ENCODE data around the gene PARL.
A peak's percentile ranks its signal among the peaks of the same experiment; 100 is the strongest.

PARL gene, protein sequence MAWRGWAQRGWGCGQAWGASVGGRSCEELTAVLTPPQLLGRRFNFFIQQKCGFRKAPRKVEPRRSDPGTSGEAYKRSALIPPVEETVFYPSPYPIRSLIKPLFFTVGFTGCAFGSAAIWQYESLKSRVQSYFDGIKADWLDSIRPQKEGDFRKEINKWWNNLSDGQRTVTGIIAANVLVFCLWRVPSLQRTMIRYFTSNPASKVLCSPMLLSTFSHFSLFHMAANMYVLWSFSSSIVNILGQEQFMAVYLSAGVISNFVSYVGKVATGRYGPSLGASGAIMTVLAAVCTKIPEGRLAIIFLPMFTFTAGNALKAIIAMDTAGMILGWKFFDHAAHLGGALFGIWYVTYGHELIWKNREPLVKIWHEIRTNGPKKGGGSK

DNA sequence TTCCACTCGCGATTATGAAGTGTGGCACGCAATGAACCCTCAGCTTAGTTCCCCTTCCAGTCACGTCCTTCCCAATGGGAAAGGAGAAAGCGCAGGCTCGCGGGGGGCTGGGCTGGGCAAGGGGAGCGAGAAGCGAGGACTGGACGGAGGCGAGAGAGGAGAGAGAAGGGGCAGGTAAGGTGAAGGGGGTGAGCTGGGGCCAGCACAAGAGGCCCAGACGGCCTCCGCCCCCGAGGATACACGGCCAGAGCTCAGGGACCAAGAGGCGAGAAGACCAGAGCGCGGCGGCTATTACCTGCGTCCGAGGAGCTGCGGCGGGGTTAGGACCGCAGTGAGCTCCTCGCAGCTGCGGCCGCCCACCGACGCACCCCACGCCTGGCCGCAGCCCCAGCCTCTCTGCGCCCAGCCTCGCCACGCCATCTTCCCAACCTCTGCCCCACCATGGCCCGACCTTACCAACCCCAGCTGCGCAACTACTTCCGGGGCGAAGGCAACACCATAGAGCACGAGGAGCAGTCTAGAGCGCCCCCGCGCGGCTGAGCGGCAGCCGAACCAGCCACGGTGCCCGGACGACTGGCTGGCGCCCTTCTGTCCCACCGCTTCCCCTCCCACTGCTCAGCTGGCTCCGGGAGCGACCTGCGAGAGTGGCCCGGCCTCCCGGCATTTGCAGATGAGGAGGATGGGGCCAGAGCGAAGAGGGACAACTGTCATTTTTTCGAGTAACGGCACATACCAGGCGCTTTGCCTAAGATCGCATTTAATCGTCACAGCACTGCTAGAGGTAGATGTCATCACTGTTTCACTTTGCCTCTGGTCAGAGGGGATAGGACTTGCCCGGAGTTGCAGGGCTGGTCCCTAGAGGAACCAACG is at the start of gene PARL:
TSS of gene PARL (minus strand) at position 454 of the 870 bp plus-strand sequence. CDS start at position 420, 34 bp downstream.
- DNase-seq (ENCODE audit: low spot score) = peak; percentile 90

DNA sequence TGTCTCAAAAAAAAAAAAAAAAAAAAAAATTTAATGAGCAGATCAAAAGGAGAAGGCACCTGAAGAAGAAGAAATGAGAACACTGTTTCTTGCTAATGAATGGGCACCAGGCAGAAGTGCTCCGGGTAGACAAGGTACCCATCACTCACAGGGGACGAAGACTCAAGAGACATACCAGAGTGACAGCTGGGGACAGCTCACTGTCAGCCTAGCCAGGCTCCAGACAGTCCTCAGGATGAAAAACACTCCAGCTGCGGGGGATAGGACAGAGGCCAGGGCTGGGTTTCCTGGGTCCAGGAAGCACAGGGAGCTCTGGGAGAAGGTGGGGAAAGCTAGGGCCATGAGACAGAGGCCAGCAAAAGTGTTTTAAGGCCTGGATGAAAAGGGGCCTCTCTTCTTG is 48.5 kb upstream of the PARL start:
- DNase-seq (ENCODE audit: low spot score) = no peak

DNA sequence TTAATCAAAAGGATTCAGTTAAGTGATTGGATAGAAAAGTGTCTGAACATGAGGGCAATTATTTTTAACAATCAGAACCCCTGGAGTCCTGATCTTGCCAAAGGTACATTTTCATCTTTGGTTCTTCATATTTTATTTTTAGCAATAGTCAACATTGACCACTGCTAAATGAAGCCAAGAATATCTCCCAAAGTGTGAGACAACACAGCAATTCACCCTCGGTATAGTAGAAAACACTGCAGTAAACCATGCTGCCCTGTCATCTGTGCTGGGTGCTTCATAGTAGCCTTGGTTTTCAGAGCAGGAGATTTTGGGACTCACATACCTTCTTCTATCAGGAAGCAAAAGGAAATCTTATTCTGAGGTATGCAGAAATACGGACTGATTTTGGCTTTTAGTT is 47.2 kb upstream of the PARL start:
- no peak for DNase-seq (ENCODE audit: low spot score)

DNA sequence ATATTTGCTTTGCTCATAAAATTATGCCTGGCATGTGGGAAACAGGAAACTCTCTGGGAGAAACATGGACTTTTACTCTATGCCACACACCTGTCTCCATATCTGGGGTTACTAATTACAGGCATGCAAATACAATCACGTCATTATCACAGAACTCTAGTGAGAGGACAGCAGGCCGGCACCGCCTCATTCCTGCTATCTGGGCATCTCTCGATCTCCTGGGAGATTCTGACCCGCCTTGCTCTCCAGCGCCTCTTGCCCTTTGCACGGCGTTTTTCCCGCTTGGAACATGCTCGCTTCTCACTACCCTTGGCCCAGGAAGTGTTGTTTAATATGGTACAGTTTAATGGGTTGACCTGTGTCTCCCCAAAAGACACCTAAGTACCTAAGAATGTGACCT is 45.4 kb upstream of the PARL start:
- no peak for DNase-seq (ENCODE audit: low spot score)

DNA sequence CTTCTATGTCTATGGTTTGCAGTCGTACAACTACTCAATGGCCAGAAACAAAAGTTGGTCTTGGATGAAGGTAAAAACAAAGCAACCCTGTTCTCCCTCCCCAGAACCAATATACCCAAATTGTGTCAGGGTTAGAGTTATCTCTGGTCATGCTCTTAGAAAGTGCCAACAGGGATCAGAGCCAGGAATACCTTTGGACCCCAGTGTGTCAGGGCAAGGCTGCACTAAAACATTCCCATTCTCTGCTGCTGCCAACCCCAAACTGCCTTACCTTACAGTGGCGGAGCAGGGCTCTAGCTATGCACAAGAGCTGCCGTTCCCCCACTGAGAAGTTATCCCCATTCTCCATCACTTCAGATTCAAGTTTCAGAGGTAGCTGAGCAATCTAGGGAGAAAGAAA is 42.4 kb upstream of the PARL start:
- DNase-seq (ENCODE audit: low spot score) = no peak

DNA sequence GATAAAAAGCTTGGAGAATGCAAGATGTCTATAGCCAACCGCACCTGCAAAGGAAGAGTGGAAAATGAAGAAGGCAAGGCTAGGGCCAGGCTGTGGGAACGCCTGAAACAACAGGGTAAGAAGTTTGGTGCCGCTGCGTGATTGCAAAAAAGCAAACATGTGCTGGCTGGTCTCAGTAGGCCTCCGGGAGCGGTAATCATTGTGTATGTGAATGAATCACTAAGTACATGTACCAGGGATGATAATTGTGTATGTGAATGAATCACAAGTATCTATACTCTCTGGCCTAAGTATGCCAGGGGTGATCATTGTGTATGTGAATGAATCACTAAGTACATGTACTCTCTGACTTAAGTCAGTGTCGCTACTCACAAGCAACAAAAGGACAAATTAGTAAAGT is 40.3 kb upstream of the PARL start:
- peak; percentile 6 for DNase-seq (ENCODE audit: low spot score)

DNA sequence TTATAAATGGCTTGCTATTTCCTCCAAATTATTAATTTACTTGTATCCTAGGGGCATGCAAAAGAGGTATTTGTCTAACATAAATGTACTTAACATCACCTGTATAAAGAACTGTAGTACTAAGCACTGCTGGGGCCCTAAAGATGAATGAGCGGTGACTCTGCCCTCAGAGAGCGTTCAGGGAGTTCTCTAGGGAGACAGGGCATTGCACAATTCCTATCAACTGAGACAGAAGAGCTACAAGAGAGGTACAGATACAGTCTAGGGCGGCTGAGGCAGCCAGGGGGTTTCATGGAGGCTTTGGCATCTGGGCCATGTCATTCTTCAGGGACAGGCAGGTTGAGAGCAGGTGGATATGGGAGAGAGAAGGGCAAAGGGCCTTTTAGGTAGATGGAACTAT is 39.9 kb upstream of the PARL start:
- DNase-seq (ENCODE audit: low spot score) = no peak

DNA sequence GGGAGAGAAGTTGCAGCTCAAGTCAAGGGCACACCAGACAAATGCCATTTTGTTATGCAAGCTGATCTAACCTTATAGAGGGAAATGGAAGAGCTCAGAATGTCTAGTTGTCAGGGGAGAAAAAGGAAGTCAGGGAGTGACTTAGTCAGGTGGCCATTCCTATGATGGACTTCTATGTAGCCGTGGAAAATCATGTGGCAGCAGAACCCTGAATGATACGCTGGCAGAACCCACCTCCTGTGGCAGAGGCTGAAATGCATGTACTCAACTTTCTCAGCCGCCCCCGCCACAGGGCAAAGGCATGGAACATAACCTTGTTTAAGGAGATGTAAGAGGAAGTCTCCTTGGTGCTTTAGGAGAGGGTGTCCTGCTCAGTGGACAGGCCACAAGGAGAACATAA is 37.7 kb upstream of the PARL start:
- no peak for DNase-seq (ENCODE audit: low spot score)

DNA sequence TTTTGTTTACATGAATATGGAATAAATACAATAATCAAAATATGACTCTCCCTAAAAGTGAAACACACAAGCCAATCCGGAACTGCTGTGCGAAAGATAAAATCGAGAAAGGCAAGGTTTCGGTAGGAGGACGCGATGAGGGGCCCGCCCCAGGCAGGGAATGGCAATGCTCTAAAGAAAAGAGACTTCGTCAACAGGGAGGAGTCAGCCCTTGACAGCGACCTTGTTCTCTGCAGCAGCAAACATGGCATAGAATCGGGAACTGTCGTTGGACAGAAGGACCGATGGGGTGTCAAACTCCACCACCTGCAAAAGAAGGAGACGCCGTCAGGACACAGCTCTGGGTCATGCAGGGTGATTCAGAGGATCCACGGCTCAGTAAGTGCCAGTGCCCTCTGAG is 36.4 kb upstream of the PARL start:
- DNase-seq (ENCODE audit: low spot score) = no peak

DNA sequence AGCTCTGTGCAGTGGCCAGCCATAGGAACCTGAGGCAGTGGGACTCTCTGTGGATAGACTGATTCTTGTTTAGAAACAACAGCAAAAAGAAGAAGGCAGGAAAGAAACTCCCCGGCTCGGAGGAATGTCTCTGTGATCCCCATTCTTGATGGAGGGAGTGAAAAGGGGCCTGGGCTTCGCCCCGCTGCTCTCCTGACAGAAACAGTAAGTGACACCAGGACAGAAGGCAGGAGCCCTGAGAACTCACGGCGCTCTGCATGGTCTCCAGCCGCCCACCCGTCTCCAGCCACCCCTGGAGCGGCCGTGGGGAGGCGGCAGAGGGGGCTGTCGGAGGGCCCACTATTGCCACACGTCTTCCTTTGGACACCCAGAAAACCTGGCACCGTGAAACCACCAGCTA is 35.7 kb upstream of the PARL start:
- DNase-seq (ENCODE audit: low spot score) = no peak

DNA sequence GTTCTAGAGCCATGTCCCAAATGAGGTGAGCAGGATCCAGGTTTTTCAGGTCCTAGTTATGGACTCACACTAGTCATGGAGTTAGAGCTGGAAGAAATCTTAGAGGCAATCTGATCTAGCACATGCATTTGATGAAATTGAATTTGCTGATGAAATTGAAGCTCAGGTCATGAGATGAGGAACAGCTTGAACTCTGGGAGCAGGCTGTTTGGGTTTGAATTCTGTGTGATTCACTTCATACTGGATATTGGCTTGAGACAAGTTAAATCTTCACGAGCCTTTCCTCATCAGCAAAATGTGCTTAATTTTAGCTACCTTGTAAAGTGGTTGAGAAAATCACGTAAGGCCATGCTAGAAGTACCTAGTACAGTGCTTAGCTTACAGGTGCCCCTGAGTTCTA is 33.5 kb upstream of the PARL start:
- DNase-seq (ENCODE audit: low spot score) = no peak

DNA sequence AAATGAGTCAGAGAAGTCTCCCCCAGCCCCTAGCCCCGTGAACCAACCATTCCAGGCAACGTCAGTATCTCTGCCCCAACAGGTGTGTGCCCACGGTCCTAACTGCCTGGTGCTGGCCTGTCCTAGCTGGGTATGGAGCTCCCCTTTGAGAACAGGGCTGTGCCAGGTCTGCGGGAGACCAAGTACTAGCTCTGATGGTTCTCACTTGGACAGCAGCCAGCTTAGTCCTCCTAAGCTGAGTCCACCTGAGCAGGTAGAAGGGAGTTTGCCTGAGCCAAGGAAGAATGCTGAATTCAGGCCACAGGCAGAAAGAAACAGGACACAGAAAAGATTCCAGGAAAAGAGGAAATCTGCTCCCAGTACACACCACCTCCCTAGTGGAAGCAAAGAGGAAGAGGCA is 33.1 kb upstream of the PARL start:
- no peak for DNase-seq (ENCODE audit: low spot score)

DNA sequence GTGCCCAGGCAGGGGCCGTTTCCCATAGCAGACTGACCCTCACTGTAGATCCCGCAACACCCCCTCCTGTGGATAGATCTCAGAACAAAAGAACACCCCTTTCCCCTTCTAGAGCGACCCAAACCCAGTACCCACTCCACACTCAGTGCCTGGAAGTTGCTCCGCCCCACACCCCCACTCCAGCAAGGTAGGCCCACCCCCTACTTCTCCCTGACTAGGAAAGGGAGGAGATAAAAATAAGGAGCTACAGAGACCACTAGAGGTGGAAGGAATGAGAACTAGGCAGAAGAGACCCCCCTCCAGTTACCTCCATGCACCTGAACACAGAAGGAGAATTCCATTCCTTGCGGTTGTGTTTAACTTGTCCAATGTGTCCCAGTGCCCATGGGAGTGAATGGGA is 30.2 kb upstream of the PARL start:
- DNase-seq (ENCODE audit: low spot score) = no peak

DNA sequence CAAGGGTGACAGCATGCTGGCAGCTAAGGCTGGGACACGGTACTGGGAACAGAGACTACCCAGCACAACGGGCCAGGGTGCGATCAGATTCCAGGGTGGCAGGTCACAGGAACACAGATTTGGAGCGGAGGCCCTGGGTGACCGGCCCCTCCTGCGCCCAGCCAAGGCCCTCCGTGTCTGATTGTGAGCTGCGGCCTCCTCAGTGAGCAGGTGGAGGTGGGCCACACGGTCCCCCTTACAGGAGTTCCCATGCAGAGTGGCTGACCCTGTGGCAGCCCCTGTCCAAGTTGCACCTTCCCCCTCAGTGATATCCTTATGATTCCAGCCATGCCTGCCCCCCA is 28.9 kb upstream of the PARL start:
- no peak for DNase-seq (ENCODE audit: low spot score)

DNA sequence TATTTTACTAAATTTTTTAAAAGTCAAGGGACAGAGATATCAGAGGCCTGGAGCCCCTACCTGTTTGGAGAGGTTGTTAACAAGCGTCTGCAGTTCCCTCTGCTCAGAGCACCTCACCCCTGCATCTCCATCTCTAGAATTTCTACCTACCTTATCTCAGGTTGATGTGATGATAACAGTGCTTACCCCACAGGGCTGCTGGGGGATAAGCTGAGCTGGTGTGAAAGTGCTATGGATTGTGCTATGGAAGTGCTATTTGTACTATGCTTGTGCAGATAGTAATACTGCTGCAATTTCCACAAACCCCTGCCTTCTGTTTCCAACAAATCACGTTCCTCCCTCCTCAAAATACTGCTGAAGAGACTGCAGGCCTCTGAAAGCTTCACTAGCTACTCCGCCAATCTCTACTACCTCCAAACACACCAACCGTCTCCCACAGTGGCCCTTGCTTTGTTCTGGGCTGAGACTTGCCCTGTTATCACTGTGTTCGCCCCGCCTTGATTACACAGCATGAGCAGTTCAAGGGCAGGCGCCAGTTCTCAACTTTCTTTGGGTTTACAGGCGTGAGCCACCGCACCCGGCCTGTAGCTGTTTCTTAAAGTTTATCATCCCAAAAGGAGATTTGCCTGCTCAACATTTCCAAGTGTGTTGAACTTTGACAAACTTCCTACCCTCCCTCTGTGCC is 28.4 kb upstream of the PARL start:
- no peak for DNase-seq (ENCODE audit: low spot score)

DNA sequence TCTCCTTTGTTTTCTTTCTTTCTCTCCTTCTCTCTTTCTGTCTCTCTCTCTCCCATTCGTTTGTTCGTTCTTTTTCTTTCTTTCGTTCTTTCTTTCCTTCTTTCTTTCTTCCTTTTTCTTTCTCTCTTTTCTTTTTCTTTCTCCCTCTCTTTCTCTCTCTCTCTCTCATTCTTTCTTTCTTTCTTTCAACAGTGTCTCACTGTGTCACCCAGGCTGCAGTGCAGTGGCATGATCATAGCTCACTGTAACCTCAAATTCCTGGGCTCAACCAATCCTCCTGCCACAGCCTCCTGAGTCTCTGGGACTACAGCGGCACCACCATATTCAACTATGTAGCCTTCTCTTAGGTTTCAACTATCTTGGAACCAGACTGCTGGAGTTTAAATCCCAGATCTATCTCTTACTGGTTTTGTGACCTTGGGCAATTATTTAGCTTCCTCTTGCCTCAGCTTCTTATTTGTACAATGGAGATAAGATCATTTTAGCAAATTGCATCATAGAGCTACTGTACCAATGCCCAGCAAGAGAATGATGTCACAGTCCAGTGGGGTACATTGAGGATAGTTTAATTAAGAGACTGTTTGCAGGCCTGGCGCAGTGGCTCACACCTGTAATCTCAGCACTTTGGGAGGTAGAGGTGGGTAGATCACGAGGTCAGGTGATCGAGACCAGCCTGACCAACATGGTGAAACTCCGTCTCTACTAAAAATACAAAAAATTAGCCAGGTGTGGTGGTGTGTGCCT is 27.3 kb upstream of the PARL start:
- DNase-seq (ENCODE audit: low spot score) = no peak

DNA sequence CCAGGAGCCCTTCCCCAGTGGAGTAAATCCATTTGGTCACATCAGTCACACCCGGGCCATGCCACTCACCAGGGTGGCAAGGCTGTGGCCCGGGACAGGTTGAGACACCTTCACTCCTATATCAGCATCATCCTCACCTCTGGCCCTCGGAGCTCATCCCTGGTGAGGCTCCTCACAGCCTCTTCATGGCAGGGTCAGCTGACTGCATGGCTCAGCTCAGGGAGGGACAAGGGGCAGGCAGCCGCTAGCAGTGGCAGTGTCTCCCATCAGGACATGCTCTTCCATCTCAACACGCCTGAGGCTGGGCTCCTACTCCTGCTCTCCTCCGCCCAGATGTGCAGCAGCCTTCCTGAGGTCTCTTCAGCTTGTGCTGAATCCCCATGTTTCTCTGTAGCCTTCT is 26.4 kb upstream of the PARL start:
- DNase-seq (ENCODE audit: low spot score) = no peak

DNA sequence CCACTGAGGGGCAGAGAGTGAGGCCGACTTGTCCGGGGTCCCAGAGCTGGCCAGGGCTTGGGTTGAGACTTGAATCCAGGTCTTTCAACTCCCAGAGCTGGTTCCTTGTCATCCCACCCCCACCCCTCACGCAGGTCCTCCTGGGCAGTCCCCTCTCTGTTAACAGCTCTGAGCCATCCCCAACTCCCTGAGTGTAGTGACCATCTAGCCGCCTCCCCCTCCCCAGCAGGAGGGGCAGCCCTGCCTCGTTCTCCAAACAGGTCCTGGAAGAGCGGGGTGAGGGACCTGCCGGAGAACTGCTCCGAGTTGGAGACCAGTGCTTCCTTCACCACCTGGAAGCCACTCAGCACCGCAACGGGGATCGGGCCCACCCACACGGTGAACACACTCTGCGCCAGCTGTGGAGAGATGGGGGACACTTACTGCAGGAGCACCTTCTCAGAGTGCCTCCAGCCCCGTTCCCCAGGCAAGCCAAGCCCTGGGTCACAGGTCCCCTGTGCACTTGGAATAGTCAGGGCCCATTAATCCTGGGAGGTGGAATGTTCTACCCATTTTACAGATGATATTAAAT is 24.4 kb upstream of the PARL start:
- no peak for DNase-seq (ENCODE audit: low spot score)

DNA sequence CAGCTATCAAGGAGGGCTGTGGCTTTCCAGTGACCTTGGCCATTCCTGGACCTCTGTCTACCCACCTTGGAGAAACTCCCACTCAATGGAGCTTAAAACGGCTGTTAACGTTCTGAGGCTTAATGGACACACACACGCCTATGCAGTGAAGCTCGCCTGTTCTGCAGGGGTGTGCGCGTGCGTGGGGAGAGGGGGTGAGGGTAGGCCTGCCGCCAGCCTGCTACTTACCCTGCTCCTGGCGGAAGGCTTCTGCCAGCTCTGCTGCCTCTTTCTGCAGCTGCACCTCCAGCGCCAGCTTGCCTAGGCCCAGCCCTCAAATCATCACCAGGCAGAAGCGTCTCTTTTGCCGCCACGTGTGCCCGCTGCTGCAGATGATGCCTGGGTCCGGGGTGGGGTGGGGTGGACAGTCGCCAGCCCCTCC is 23.2 kb upstream of the PARL start:
- DNase-seq (ENCODE audit: low spot score) = no peak

DNA sequence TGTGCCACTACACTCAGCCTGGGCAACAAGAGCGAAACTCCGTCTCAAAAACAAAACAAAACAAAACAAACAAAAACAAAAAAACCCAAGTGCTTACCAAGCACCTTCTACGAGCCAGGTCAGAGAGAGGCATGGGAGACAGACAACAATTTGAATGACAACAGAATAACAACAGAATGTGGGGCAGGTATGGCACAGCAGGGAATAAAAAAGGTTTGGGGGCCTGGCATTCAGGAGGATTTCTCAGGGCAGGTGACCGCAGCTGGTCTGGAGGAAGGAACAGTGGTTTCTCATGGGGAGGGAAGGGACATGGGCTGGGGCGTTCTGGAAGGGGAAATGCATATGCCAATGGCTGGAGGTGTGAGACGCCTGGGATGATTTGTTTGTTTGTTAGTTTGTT is 22.5 kb upstream of the PARL start:
- no peak for DNase-seq (ENCODE audit: low spot score)

DNA sequence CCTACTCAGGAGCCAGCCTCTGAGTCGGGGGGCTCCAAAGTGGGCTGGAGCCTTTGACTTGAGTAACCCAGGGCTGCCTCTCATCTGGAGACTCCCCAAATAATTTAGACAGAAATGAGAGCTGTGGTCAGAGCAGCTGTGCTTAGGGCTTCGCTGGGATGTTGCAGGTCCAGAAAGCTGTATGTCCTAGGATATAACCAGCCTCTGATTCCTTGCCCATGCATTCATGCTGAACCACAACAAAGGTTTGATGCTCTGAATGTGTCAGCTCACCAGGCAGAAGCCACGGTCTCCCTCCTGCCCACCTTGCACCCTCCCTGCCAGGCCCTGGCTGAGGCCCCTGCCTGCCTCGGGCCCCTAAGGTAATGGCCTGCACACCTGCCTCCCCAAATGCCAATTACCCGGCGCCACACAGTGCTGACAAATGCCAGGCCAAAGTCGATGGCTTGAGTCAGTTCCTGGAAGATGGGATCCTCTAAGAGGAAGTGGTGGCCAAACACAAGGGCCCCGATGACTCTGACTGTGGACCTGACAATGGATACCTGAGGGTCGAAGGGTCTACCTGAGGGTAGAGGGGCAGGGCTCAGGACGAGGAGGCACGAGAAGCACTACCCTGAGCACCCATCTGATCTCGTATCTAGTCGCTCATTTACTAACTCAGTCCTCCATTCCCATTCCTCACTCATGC is 21.7 kb upstream of the PARL start:
- no peak for DNase-seq (ENCODE audit: low spot score)
